BJ (cell line): Measurements from ENCODE around the gene C11orf58. TPM values are rescaled to one million over a fixed set of nuclear protein-coding genes. Genes with fewer than 3 reads are reported as not detected.

ENCODE experiments used
- CTCF ChIA-PET: fragments of 350-600 bp; formaldehyde crosslinking; extraction: SDS; loops from one replicate; lab custom pipeline; 2021; ENCODE audit warnings: antibody characterized with exemption, inconsistent platforms; lab: Yijun Ruan, JAX
- POLR2A ChIA-PET: fragments of 300-600 bp; sonication (Branson Sonifier 250); formaldehyde crosslinking; extraction: SDS; loops from one replicate; lab custom pipeline; 2021; ENCODE audit warnings: antibody characterized with exemption; lab: Charles Lee
- DNase-seq: peaks from one replicate; pipeline ENCODE4 v3.0.0-alpha.2; 2011; ENCODE audit warnings: low read depth
- H3K27me3 ChIP-seq: 2 replicates; pipeline ENCODE4 v1.6.0; 2011; ENCODE audit warnings: low read length; ENCODE audit not compliant: control insufficient read depth, insufficient read depth
- H3K36me3 ChIP-seq: 2 replicates; pipeline ENCODE4 v1.5.1; 2011; ENCODE audit warnings: low read length; ENCODE audit not compliant: control insufficient read depth, insufficient read depth
- H3K4me3 ChIP-seq: 2 replicates; pipeline ENCODE4 v1.5.1; 2011; ENCODE audit warnings: low read depth, mild to moderate bottlenecking, control low read depth, low read length
- polyA plus RNA-seq: library from polyadenylated mRNA; depleted of rRNA; stranded (reverse); fragments of >200 nt; gene quantifications from 2 replicates; pipeline ENCODE4 v1.2.3, GENCODE V29; 2011
- TF ChIP-seq, protein P1 (sequence below): IDR thresholded peaks from 2 replicates; pipeline ENCODE4 v1.5.1; 2011; ENCODE audit warnings: low read depth, mild to moderate bottlenecking, control low read depth, inconsistent platforms, low read length, moderate library complexity; ENCODE audit not compliant: insufficient read depth

The C11orf58 gene
- polyA plus RNA-seq, 1 experiment = 115 TPM

DNA sequence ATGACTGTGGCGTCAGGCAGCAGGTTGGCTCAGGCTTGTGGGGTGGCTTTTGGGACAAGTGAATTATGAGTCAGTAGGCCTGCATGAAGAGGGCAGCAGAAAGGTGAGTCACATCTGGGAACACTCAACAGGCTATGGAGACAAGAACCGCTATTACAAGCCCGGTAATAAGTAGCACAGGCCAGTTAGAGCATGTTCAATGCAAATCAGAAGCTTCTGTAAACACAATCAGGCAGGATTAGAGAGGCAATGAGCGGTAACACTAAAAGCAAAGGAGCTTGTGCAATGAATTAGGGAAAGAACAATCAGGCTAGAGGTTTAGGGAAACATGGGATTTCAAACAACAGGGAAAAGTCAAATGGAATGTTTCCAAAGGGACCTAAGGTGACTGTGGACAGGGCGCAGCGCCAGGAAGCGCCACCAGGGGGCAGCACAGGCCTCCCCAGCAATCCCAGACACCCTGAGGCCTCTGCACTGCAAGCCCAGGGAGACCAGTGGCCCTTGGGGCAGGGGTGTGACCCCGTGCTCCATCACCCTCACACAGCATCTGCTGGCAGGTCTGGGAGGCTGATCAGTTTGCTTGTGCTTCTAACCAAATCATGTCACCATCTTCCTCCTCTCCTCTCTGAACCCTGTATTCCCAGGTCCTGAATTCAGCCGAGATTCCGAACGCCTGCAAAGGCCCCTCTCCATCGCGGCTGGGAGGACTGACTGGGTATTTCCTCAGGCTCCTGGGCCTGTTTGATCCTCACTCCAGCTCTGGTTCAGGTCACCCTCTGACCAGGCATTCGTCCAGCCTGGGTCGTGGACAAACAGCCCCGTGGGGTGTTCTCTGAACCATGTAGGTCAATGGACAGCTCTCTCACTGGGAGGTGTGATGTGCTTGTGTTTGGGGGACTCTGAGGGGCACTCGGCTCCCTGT, 50.0 kb downstream of the C11orf58 start:
- no peaks in the 10 kb centered on the region for H3K36me3 ChIP-seq
- H3K27me3 ChIP-seq = no peaks in the 10 kb centered on the region
- no peak overlapping the region for H3K4me3 ChIP-seq
- ChIA-PET CTCF (interaction anchor here (0.6 to 8.0 kb wide), 22 partner anchors 13 to 739 kb away, joined by 3 to 73 read pairs (median 3); no protein-coding TSS in a partner anchor), POLR2A (no interaction called here)
- TF ChIP-seq, protein P1, sequence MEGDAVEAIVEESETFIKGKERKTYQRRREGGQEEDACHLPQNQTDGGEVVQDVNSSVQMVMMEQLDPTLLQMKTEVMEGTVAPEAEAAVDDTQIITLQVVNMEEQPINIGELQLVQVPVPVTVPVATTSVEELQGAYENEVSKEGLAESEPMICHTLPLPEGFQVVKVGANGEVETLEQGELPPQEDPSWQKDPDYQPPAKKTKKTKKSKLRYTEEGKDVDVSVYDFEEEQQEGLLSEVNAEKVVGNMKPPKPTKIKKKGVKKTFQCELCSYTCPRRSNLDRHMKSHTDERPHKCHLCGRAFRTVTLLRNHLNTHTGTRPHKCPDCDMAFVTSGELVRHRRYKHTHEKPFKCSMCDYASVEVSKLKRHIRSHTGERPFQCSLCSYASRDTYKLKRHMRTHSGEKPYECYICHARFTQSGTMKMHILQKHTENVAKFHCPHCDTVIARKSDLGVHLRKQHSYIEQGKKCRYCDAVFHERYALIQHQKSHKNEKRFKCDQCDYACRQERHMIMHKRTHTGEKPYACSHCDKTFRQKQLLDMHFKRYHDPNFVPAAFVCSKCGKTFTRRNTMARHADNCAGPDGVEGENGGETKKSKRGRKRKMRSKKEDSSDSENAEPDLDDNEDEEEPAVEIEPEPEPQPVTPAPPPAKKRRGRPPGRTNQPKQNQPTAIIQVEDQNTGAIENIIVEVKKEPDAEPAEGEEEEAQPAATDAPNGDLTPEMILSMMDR = peak; percentile 98
- no peak for DNase-seq

DNA sequence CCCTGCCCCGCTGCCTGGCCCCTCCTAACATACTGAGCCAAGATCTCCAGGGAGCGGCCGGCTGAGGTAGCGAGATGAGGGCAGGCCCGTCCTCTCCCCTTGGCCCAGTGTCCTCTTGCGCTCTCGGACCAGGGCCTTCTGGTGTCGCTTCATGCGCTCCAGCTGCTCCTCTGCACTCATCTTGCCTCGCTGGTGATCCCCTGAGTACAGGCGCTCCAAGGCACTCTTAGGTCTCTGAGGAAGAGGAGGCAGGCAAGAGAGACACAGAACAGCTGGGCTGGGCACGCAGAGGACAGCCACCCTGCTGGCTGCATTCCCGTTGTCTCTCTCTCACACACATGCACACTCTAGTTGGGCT, 50.6 kb downstream of the C11orf58 start:
- ChIA-PET CTCF (interaction anchor here (0.6 to 8.0 kb wide), 13 partner anchors 12 to 387 kb away, joined by 3 to 73 read pairs (median 4); no protein-coding TSS in a partner anchor), POLR2A (no interaction called here)
- Histone ChIP-seq H3K27me3 (no peaks in the 10 kb centered on the region), H3K36me3 (no peaks in the 10 kb centered on the region), H3K4me3 (no peak overlapping the region)
- DNase-seq = no peak
- TF ChIP-seq, protein P1 = no peak

DNA sequence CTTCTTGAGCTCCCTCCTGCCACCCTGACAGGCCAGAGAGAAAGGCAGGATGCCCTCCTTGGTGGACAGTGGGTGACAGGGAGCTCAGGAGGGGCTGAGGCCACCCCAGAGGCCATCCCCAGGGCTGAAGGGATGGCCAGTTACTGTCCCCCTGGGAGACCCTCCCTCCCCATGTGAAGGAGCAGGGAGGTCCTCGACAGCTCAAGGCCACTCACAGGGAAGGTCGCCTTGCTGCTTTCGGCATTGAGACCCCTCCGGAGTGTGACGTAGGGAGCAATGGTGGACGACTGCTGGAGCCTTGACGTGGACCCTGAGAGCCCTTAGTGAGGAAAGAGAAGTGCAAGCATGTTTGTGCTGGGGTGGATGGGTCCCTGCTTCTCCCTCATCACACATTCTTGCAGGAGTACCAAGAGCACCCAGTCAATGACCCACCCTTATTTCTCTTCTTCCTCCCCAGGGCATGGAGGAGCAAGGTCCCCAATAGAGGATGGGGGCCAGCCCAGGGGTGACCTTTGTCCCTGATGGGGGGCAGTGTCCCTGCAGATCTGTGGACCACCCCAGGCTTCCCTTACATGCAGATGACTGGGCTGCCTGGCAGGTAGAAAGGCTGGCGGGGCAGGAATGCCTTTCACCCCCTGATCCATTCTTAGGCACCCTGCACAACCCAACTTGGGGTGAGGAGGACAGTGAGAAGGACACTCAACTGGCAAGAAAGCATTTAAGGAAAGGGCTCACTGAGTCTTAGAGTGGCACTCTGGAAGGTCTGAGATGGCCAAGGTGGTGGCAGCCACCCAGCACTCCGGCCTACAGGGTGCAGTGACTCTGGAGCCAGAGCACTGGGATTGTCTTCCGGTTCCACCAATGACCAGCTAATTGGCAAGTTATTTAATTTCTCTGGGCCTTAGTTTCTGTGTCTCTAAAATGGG, 51.4 kb downstream of the C11orf58 start:
- POLR2A ChIA-PET = no interaction called here
- DNase-seq = no peak
- H3K4me3 ChIP-seq = no peak overlapping the region

DNA sequence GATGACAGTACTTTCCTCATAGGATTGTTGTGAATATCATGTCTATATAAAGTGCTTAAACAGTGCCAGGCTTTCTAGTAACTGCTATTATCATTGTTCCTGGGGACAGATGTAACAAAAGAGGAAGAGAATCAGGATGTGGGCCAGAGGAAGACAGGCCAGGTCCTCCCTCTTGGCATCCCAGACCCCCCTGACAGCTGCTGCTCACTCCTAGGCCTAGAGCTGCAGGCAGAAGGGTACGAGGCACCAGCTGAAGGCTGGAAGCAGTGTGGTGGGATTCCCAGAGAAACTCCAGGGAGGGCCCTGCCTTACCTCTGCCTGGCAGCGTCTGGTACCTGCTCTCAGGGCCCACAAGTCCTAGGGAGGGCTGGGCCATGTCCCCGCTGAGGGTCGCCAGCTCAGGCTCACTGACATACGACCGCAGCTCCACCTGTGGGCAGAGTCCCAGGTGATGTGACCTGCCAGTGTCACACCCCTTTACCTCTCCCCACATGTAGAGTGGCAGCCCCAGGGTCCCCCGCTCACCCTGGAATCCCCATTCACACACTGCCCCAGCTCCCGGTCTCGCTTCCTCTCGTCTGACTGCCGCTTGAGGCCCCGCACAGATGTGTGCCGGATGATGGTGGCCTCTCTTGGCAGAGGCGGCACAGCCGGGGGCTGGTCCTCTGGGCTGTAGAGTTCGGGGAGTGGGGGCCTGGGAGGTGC, 52.2 kb downstream of the C11orf58 start:
- H3K4me3 ChIP-seq = no peak overlapping the region
- TF ChIP-seq, protein P1 = no peak
- ChIA-PET CTCF (interaction anchor here (0.5 to 2.4 kb wide), 6 partner anchors 9 to 1584 kb away, joined by 3 to 8 read pairs (median 4); no protein-coding TSS in a partner anchor), POLR2A (no interaction called here)
- no peaks in the 10 kb centered on the region for H3K27me3 ChIP-seq
- DNase-seq = no peak
- H3K36me3 ChIP-seq = no peaks in the 10 kb centered on the region

More for the DNA sequence above, 51.4 kb downstream of the C11orf58 start:
- H3K36me3 ChIP-seq = no peaks in the 10 kb centered on the region
- TF ChIP-seq, protein P1 = no peak
- H3K27me3 ChIP-seq = no peaks in the 10 kb centered on the region
- CTCF ChIA-PET = interaction anchor here (0.7 to 8.0 kb wide), 11 partner anchors 8 to 272 kb away, joined by 3 to 73 read pairs (median 4); no protein-coding TSS in a partner anchor
